Measurements from ENCODE around the gene CTSO. TPM values are rescaled to one million over a fixed set of nuclear protein-coding genes. Genes with fewer than 3 reads are reported as not detected.

CTSO gene
- total RNA-seq (2022; extraction: Qiagen RNA extraction): 0.89 to 1.3 TPM (median 1.0 TPM) in 5 replicates

DNA sequence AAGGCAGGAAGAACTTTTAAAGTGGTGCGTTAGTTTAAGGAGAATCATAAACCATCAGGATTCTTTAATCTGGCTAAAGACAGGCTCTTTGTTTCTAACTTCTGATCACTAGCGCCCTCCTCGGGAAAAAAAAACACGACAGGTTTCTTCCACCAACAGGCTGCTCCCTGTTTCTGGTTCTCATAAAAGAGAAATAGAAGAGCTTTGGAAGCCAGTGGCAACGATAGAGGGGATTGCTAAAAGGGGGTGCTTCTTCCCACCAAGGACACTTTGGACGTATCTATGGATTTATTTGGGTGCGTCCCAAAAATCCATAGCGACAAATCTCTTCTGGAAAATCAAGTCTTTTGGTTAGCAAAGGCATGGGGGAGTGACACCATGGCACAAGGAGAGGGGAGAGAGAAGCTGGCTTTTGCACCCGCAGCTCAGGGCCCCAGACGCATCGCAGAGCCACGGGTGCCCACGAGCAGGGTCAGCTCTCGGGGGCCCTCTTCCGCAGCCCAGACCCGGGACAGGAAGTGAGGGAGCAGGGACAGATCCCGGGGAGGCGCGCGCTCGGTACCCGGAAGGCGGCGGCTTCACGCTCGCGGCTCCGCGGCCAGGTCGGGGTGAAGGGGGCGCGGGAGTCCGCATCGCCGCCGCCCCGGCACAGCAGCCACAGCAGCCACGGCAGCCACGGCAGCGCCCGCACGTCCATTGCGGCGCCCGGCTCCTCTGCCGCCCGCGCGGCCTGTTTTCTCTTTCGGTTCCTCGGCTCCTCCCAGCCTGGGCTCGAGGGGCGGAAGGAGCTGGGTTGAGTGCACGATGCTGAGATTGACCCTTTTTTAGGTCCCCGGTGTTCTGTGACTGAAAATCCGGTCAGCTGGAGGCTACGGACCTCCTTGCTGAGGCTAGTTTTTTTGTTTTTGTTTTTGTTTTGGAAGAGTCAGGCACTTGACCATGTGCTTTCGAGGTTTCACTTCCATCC lies at the start of gene CTSO:
CTSO (minus strand) TSS at position 716 of the 967 bp plus-strand sequence; CDS start at position 697, 19 bp downstream.

DNA sequence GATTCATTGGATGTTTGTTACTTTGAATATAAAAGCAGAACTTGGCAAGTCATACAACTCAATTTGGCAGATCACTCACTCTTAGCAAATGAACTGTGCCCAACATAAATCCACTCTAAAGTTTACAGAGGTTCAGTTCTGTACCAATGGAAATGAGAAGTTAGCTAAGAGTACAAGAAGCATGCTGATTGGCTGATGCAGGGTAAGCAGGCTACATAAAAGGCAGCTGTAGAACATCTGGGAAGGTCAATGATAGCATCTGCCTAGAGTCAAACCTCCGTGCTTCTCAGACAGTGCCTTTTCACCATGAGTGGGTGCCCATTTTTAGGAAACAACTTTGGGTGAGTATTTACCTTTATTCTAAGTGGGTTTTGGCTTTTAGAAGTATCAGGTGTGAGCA lies 50.2 kb downstream of the CTSO start, which contains the start of gene TDO2:
TDO2 (plus strand) TSS at position 244 of the 400 bp plus-strand sequence; CDS start at position 307, 63 bp downstream.

Other genes with a start within 250 kb of the CTSO start
- 0.17 to 0.36 TPM (median 0.26 TPM) in 5 replicates for gene GUCY1B1, start 194.8 kb downstream of the CTSO start, total RNA-seq (2022; extraction: Qiagen RNA extraction)
- not detected in 5 replicates for gene ASIC5, start 87.6 kb downstream of the CTSO start, total RNA-seq (2022; extraction: Qiagen RNA extraction)
- 0.38 to 0.77 TPM (median 0.70 TPM) in 5 replicates for gene TDO2, start 50.2 kb downstream of the CTSO start, total RNA-seq (2022; extraction: Qiagen RNA extraction)

Data from A549 treated with Hydrocortisone at 1 μM for 4 hours (cell line).